ENCODE measurements around the gene PGGT1B. TPM values are rescaled to one million over a fixed set of nuclear protein-coding genes. Genes with fewer than 3 reads are reported as not detected.

The PGGT1B gene
- polyA plus RNA-seq, 1 donor from 2014 or later, result 6.6 TPM

GRCh38 chr5:115308815-115309214, 46.1 kb upstream of the PGGT1B start:
- Histone ChIP-seq H3K27ac (ENCODE audit: low read length) (no peak overlapping the region), H3K79me2 (replicated peaks; ENCODE audit: insufficient read depth, low read length) (no peaks in the 10 kb centered on the region), H3K4me3 (ENCODE audit: low read length) (no peak overlapping the region), H3K9me2 (ENCODE audit: insufficient read depth, low read length) (no peaks in the 10 kb centered on the region), H3K27me3 (ENCODE audit: insufficient read depth, low read depth, low read length) (no peaks in the 10 kb centered on the region), H3F3A (ENCODE audit: insufficient read depth, low read length, poor library complexity, severe bottlenecking) (no peaks in the 10 kb centered on the region), H3K4me2 (ENCODE audit: low read length) (no peak overlapping the region), H3K9ac (ENCODE audit: low read length) (no peak overlapping the region), H3K9me3 (ENCODE audit: low read length) (no peaks in the 10 kb centered on the region), H2AFZ (ENCODE audit: low read depth, low read length) (no peak overlapping the region), H3K36me3 (ENCODE audit: insufficient read depth, low read length) (no peaks in the 10 kb centered on the region), H4K20me1 (ENCODE audit: insufficient read depth) (no peaks in the 10 kb centered on the region)
- TF ChIP-seq EZH2 (IDR thresholded peaks at IDR 0.05; ENCODE audit: borderline replicate concordance, insufficient read depth, low read length, poor library complexity, severe bottlenecking) (no peak), RAD21 (conservative IDR thresholded peaks at IDR 0.05) (no peak), SMC3 (conservative IDR thresholded peaks at IDR 0.05; ENCODE audit: poor library complexity) (no peak), MXI1 (conservative IDR thresholded peaks at IDR 0.05; ENCODE audit: poor library complexity, severe bottlenecking) (no peak), EP300 (conservative IDR thresholded peaks at IDR 0.05; ENCODE audit: poor library complexity, severe bottlenecking) (no peak)

- H3K79me2 ChIP-seq (replicated peaks; ENCODE audit: insufficient read depth, low read length), result no peaks in the 10 kb centered on the region
- no peak overlapping the region for H2AFZ ChIP-seq (ENCODE audit: low read depth, low read length)
- TF ChIP-seq REST (IDR thresholded peaks at IDR 0.05; ENCODE audit: borderline replicate concordance) (no peak), RAD21 (conservative IDR thresholded peaks at IDR 0.05) (no peak), CTCF (IDR thresholded peaks at IDR 0.05; ENCODE audit: poor library complexity, severe bottlenecking) (no peak), SMC3 (conservative IDR thresholded peaks at IDR 0.05; ENCODE audit: poor library complexity) (no peak), TAF1 (IDR thresholded peaks at IDR 0.05; ENCODE audit: low read depth) (no peak), EP300 (conservative IDR thresholded peaks at IDR 0.05; ENCODE audit: poor library complexity, severe bottlenecking) (no peak), POLR2AphosphoS5 (IDR thresholded peaks at IDR 0.05) (no peak), MXI1 (conservative IDR thresholded peaks at IDR 0.05; ENCODE audit: poor library complexity, severe bottlenecking) (no peak), EZH2 (IDR thresholded peaks at IDR 0.05; ENCODE audit: borderline replicate concordance, insufficient read depth, low read length, poor library complexity, severe bottlenecking) (no peak)
Measured at GRCh38 chr5:115306011-115306536, 43.4 kb upstream of the PGGT1B start.

More at GRCh38 chr5:115306011-115306536, 43.4 kb upstream of the PGGT1B start:
- Histone ChIP-seq H4K20me1 (ENCODE audit: insufficient read depth) (no peaks in the 10 kb centered on the region), H3K9me2 (ENCODE audit: insufficient read depth, low read length) (no peaks in the 10 kb centered on the region), H3K4me3 (ENCODE audit: low read length) (no peak overlapping the region), H3K27me3 (ENCODE audit: insufficient read depth, low read depth, low read length) (no peaks in the 10 kb centered on the region), H3K4me2 (ENCODE audit: low read length) (no peak overlapping the region), H3K9ac (ENCODE audit: low read length) (no peak overlapping the region), H3F3A (ENCODE audit: insufficient read depth, low read length, poor library complexity, severe bottlenecking) (no peaks in the 10 kb centered on the region), H3K9me3 (ENCODE audit: low read length) (no peaks in the 10 kb centered on the region), H3K36me3 (ENCODE audit: insufficient read depth, low read length) (no peaks in the 10 kb centered on the region), H3K27ac (ENCODE audit: low read length) (no peak overlapping the region)

Measured in neural cell (in vitro differentiated cells).